Measurements from ENCODE around the gene GGCT.

The GGCT gene

GRCh38 chr7:30503274-30504212 lies 1.1 kb downstream of the GGCT start:
- TF ChIP-seq FOXP2 (optimal IDR thresholded peaks at IDR 0.05; ENCODE audit: borderline replicate concordance, extremely low read depth, extremely low read length, insufficient read depth) = no peak
- no peak for TF ChIP-seq POLR2AphosphoS5 (IDR thresholded peaks at IDR 0.05; ENCODE audit: low read depth, low read length)
- TF ChIP-seq SIN3A (IDR thresholded peaks at IDR 0.05; ENCODE audit: borderline replicate concordance, insufficient read depth, low read length) = no peak
- TF ChIP-seq TAF1 (IDR thresholded peaks at IDR 0.05; ENCODE audit: borderline replicate concordance, insufficient read depth, low read length) = no peak
- TF ChIP-seq REST (IDR thresholded peaks at IDR 0.05; ENCODE audit: insufficient read depth in 1 of 2, low read depth in 2 of 2, low read length in 2 of 2) = no peak

- TF ChIP-seq POLR2AphosphoS5 (IDR thresholded peaks at IDR 0.05; ENCODE audit: low read depth, low read length) (no peak), REST (IDR thresholded peaks at IDR 0.05; ENCODE audit: insufficient read depth in 1 of 2, low read depth in 2 of 2, low read length in 2 of 2) (no peak), SIN3A (IDR thresholded peaks at IDR 0.05; ENCODE audit: borderline replicate concordance, insufficient read depth, low read length) (no peak), FOXP2 (optimal IDR thresholded peaks at IDR 0.05; ENCODE audit: borderline replicate concordance, extremely low read depth, extremely low read length, insufficient read depth) (no peak), TAF1 (IDR thresholded peaks at IDR 0.05; ENCODE audit: borderline replicate concordance, insufficient read depth, low read length) (no peak)
These were observed 2.0 kb downstream of the GGCT start for GRCh38 chr7:30502470-30503251.

- TF ChIP-seq REST (IDR thresholded peaks at IDR 0.05; ENCODE audit: insufficient read depth in 1 of 2, low read depth in 2 of 2, low read length in 2 of 2) (no peak), SIN3A (IDR thresholded peaks at IDR 0.05; ENCODE audit: borderline replicate concordance, insufficient read depth, low read length) (no peak), FOXP2 (optimal IDR thresholded peaks at IDR 0.05; ENCODE audit: borderline replicate concordance, extremely low read depth, extremely low read length, insufficient read depth) (no peak), POLR2AphosphoS5 (IDR thresholded peaks at IDR 0.05; ENCODE audit: low read depth, low read length) (no peak), TAF1 (IDR thresholded peaks at IDR 0.05; ENCODE audit: borderline replicate concordance, insufficient read depth, low read length) (no peak)
These were observed 3.4 kb downstream of the GGCT start for GRCh38 chr7:30501264-30501663.

GRCh38 chr7:30493228-30493627 lies 11.4 kb downstream of the GGCT start:
- no peak for TF ChIP-seq FOXP2 (optimal IDR thresholded peaks at IDR 0.05; ENCODE audit: borderline replicate concordance, extremely low read depth, extremely low read length, insufficient read depth)
- no peak for TF ChIP-seq SIN3A (IDR thresholded peaks at IDR 0.05; ENCODE audit: borderline replicate concordance, insufficient read depth, low read length)

- TF ChIP-seq POLR2AphosphoS5 (IDR thresholded peaks at IDR 0.05; ENCODE audit: low read depth, low read length) (no peak), SIN3A (IDR thresholded peaks at IDR 0.05; ENCODE audit: borderline replicate concordance, insufficient read depth, low read length) (no peak), REST (IDR thresholded peaks at IDR 0.05; ENCODE audit: insufficient read depth in 1 of 2, low read depth in 2 of 2, low read length in 2 of 2) (no peak), TAF1 (IDR thresholded peaks at IDR 0.05; ENCODE audit: borderline replicate concordance, insufficient read depth, low read length) (no peak), FOXP2 (optimal IDR thresholded peaks at IDR 0.05; ENCODE audit: borderline replicate concordance, extremely low read depth, extremely low read length, insufficient read depth) (no peak)
These were observed 13.2 kb downstream of the GGCT start for GRCh38 chr7:30491417-30491816.
